GM20431 (cell line): ENCODE measurements around the gene TMEM126A.
"Not testable (repeated sequence)": the region's sequence is repeated elsewhere in the genome, so short reads cannot be mapped to it uniquely, and the experiment has no call there.

ENCODE experiments used
- in situ Hi-C: fragments of 300-500 bp; cut with MseI, MboI; formaldehyde crosslinking; loops from one replicate; pipeline ENCODE4 v1.15.0; 2020; ENCODE audit warnings: low sequenced_read_pairs; ENCODE audit not compliant: unreplicated experiment

The TMEM126A gene

DNA sequence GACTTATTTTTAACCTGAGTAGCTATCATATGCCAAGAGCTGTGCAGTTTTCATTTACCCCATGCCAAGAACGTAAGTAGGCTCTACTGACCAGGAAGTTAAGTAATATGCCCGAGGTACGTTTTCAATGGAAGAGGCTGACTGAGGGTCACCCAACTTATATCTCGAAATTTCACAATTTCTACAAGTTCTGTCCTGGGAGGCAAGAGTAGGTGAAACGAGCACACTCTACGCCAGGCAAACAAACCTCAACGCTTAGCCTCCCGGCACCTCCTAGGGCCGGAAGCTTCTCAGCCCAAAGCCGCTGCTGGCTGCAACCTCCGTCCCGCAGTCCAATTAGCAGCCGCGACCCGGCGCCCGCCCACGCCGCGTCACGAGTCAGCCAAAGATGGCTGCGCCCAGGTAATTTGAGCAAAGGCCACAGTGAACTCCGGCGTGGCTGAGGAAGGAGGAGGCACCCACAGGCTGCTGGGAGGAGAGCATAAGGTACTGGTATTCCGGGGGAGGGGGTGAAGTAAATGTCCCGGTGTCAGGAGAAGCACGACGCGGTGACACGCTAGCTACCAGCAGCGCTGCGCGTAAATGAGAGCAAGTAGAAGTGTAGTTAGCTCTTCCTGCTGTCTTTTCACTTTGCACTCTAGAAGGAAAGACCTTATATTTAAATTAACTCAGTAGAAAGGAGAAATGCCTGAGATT is at the start of gene TMEM126A:
Gene TMEM126A, plus strand, starts transcription at position 364 of the 696 bp plus-strand sequence. CDS start 2,289 bp downstream, outside the sequence.
- in situ Hi-C loops: no loop called here

DNA sequence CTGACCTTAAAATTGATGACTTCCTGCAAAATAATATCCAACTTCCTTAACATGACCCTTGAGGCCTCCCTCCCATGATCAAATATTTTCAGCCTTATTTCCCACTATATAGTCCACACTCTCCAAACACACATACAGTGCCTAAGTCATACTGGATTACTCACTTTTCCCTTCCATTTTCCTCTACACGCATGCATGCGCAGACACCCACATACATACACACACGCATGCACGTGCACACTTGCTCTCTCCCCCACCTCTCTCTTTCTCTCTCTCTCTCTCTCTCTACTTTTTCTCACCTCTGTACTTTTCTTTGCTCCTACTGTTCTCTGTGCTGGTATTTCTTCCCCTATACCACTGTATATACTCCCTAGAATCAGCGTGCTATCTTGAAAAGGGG is 48.7 kb upstream of the TMEM126A start:
- in situ Hi-C loops: no loop called here

DNA sequence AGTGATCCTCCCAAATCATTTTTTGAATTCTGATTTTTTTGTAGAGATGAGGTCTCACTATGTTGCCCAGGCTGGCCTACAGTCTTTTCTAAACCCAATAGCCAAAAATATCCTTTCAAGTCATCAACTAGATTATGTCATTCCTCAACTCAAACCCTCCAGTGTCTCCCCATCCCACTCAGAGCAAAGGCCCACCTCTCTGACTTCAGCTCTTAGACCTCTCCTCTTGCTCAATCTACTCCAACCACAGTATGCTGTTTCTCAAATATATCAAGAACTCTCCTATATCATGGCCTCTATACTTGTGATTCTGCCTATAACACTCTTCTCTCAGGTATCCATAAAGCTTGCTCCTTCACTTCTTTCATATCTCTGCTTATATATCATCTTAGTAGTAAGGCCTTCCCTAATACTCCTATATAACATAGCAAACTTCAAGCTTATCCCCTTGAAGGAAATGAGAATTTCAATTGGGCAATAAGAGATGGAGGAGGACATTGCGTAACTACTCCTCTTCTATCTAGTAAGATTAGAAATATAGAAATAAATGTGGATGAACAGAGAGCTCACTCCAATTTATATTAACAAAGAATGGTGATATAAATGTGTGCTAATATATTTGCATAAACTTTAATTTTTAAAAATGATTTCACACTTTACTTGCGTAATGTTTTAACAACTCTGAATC is 45.1 kb upstream of the TMEM126A start:
- in situ Hi-C loops: no loop called here

DNA sequence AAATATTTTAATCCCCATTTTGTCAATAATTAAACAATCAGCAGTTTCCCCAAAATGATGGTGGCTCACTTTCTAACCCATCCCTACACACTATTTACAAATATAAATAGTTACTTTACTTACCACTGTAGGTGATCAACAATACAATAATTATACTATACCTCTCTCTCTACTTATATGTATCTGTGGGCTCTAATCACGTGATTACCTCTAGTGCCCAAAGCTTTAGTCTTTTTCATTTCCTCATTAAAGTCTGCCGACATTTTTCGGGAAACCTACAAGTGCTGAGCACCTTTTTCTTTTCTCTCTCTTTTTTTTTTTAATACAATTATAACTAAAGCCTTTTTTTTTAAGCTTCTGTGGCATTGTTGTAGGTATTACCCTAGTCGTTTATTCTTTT is 44.5 kb upstream of the TMEM126A start:
- in situ Hi-C loops: no loop called here

DNA sequence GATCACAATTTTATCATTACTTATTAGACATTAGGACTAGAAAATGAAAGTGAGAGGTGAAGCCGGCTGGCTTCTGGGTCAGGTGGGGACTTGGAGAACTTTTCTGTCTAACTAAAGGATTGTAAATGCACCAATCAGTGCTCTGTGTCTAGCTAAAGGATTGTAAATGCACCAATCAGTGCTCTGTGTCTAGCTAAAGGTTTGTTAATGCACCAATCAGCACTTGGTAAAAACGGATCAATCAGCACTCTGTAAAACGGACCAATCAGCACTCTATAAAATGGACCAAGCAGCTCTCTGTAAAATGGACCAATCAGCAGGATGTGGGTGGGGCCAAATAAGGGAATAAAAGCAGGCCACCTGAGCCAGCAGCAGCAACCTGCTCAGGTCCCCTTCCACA is 41.5 kb upstream of the TMEM126A start:
- in situ Hi-C loops: not testable (repeated sequence)

DNA sequence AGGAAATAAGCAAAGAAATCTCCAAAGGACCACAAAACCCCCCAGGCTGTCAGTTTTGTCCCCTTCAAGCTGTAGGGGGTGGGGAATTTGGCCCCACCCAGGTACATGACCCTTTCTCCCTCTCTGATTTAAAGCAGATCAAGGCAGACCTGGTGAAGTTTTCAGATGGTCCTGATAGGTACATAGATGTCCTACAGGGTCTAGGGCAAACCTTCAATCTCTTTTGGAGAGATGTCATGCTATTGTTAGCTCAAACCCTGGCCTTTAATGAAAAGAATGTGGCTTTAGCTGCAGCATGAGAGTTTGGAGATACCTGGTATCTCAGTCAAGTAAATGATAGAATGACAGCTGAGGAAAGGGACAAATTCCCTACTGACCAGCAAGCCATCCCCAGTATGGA is 39.1 kb upstream of the TMEM126A start:
- in situ Hi-C loops: not testable (repeated sequence)

DNA sequence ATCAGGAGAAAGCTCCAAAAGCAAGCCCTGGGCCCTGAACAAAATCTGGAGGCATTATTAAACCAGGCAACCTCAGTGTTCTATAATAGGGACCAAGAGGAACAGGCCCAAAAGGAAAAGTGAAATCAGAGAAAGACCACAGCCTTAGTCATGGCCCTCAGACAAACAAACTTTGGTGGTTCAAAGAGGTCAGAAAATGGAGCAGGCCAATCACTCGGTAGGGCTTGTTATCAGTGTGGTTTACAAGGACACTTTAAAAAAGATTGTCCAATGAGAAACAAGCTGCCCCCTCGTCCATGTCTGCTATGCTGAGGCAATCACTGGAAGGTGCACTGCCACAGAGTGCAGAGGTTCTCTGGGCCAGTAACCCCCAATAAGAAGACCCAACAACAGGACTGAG is 38.5 kb upstream of the TMEM126A start:
- in situ Hi-C loops: not testable (repeated sequence)

DNA sequence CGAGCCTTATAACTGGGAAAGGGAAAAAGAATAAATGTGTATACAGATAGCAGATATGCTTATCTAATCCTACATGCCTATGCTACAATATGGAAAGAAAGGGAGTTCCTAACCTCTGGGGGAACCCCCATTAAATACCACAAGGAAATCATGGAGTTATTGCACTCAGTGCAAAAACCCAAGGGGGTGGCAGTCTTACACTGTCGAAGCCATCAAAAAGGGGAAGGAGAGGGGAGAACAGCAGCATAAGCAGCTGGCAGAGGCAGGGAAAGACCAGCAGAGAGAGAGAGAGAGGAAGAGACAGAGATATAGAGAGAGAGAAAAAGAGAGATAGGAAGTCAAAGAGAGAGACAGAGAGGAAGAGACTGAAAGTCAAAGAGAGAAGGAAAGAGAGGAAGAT is 36.1 kb upstream of the TMEM126A start:
- in situ Hi-C loops: not testable (repeated sequence)

DNA sequence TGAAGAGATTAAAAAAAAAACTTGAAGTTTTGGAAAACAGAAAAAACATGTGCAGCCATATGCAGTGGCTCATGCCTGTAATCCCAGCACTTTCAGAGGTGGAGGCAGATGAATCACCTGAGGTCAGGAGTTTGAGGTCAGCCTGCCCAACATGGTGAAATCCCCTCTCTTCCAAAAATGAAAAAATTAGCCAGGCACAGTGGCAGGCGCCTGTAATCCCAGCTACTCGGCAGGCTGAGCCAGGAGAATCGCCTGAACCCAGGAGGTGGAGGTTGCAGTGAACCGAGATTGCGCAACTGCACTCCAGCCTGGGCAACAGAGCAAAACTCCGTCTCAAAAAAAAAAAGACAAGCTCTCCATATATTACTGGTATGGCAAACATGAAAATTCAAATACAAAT is 28.3 kb upstream of the TMEM126A start:
- in situ Hi-C loops: no loop called here

DNA sequence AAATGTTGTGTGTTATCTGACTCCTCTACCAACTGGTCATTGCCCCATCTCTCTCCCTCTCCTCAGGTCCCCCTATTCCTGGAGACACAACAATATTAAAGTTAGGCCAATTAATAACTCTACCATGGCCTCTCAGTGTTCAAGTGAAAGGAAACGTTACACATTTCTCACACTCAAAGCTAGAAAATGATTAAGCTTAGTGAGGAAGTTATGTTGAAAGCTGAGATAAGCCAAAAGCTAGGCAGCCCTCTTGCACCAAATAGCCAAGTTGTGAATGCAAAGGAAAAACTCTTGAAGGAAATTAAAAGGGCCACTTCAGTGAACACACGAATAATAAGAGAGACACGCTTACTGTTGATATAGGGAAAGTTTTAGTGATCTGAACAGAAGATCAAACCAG is 27.5 kb upstream of the TMEM126A start:
- in situ Hi-C loops: no loop called here

DNA sequence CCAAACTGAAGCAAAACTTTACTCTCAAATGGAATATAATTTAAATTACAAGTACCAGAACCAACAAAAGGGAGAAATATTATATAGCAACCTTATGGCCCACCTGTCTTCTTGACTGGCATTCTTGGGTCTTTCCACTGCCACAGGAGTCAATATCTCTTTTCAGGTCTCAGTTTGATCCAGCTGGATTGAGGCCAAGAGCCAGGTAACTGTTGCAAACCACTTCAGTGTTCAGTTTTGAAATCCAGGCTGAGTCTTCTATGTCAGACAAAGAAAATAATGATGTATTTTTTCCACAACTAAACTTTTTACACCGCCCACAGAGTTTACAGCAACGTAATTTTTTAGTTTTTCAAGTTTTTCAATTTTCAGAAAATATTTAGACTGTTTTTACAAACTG is 21.3 kb upstream of the TMEM126A start:
- in situ Hi-C loops: no loop called here

DNA sequence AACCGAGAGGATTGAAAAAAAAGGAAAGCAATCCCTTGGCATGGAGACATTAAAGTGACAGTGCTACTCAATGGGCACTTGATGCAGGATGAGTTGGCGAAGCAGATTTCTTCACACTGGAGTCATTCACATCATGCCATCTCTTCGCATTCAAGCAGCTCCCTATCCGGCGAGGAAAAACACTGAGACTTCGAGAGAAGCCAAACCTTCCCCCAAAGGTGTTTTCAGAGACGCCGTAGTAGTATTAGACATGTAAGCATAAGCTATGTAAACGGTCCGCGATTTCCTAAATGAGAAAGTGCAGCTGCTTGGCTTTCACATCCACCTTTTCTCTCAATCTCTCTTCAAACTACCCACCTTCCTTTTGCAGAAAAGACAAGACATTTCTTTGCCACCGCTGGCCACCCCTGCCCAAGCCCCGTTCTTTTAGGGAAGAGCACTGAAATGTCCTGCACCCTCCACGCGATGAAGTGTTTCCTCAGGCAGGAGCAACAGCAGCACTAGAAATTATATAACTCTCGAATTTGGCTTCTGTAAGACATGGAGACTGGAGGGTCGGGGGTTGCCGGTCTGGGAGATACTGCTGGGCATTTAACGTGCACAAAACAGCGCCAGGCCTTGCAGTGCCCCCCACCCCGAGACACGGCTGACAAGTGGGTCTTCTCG is 20.3 kb upstream of the TMEM126A start, which contains the start of gene DLG2:
Gene DLG2, minus strand, starts transcription at position 13 of the 666 bp plus-strand sequence.
- in situ Hi-C loops: no loop called here

DNA sequence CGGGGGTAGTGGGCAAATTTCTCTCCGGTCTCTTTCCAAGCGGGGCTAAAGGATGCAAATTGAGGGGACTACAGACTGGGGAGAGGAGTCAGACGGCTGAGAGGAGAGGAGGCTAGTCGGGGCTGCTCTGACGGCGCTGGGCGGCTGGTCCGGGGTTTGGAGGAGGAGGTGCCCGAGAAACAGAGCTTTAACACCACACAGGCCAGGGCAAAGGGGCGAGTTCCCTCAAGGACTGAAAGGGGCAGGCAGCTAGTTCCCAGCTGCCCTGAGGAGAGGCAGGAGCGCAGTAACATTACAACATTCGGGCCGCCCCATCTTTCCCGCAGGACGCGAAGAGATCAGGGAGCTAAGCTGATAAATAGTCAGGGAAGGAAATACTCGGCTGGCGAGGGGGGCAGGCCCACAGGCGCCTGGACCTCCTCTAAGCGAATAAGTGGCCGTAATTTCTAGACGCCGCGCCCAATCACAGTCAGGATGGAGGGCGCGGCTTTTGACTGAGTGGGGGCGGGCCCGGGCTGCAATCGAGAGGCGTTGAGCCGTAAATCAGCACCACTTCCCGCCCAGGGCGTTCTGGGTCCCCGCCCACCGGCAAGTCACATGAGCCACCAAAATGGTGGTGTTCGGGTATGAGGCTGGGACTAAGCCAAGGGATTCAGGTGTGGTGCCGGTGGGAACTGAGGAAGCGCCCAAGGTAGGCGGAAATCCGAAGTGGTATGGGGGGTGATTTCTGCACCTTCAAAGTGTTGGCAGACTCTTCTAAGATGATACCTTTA is 19.6 kb upstream of the TMEM126A start, which contains the start of gene TMEM126B:
Gene TMEM126B, plus strand, starts transcription at position 596 of the 773 bp plus-strand sequence. Its CDS starts 15 bp downstream, at position 611.
- in situ Hi-C loops: no loop called here

DNA sequence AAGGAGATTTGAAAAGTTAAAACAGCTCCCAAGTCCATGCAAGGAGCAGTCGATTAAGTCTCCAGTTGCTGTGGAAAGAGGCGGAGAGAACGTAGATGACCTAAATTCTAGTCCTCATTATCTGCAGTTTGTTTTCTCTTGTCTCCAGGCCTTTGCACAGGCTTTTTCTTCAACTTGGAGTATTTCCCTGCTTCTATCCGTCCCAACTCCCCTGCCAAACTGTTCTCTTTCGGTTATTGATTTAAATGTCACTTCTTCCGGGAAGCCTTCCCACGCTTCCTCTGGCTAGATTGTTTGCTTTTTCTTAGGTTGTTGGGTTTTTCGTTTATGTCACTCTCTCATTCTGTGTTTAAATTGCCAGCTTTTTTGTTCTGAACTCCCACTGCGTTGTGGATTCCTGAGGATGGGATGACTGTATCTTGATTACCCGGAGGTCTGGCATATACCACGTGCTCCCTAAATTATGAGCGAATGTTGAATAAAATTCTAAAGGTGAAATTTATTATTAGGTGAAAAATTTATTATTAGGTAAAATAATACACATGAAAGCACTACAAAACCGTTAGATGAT is 18.9 kb upstream of the TMEM126A start:
- in situ Hi-C loops: no loop called here

DNA sequence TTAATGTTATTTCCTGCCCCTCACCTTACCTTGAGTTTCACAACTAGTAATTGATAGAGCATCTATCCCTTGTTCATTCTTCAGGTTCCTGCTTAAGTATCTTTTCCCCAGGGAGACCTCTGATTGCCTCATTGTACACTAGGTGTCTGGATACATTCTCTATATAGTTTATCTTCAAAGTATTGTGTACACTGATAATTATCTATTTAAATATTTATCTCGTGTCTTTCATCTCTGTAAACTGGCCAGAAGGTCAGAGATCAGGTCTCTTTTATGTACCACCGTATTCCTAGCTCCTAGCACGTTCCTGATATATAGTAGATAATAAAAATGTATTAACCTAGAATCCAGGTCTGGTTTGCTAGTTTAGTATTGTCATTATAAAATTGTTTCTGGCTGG is 13.0 kb upstream of the TMEM126A start:
- in situ Hi-C loops: no loop called here

DNA sequence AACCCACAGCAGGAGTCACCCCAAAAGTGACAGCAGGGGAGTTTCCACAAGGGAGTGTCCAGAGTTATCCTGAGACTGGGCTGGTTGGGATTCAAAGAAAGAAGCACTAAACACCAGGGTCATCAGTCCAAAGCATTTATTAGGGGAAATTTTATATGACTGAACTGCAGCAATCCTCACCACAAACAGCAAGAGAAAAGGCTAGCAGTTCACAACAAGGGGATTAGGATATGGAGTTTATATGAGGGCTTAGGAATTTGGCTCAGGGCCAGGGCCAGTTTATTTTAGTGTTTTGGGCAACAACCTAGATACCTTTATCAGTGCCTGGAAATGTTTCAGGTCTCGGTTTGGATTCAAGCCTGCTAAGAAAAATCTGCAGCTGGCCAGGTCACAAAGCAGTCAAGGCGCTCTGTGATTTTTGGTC is 4.6 kb upstream of the TMEM126A start:
- in situ Hi-C loops: no loop called here

DNA sequence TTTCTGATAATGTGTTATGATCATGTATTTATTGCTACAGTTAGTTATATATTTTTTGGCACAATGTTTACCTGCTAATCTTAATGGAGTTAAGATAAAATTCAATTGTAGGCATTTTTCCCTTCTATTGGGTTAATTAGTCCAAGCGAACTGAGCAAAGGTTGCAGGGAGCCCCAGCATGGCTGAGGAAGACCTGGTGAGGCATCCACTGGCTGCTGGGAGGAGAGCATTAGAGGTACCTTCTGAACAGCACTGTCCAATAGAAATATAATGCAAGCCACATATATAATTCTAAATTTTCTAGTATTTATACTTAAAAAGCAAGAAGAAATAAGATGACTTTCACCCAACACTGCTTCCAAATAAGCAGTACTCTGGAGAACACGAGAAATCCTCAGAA is 689 bp upstream of the TMEM126A start:
- in situ Hi-C loops: no loop called here

DNA sequence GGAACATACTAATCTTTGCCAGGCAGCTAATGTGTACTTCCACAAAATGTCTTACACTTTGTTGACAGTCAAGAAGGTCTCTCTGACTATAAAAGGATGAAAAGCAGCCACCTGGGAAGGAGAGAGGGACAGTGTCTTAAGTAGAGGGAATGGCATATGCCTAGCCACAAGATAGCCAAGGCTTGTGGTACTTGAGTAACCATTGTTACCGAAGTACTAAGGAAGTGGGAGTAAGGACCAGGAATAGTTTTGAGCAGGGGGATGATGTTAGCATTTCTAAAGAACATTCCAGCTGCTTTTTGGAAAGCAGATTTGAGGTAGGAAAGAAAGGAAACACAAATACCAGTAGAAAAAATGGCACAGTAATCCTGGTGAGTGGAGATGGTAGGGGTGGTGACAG is 3.4 kb downstream of the TMEM126A start:
- in situ Hi-C loops: no loop called here

DNA sequence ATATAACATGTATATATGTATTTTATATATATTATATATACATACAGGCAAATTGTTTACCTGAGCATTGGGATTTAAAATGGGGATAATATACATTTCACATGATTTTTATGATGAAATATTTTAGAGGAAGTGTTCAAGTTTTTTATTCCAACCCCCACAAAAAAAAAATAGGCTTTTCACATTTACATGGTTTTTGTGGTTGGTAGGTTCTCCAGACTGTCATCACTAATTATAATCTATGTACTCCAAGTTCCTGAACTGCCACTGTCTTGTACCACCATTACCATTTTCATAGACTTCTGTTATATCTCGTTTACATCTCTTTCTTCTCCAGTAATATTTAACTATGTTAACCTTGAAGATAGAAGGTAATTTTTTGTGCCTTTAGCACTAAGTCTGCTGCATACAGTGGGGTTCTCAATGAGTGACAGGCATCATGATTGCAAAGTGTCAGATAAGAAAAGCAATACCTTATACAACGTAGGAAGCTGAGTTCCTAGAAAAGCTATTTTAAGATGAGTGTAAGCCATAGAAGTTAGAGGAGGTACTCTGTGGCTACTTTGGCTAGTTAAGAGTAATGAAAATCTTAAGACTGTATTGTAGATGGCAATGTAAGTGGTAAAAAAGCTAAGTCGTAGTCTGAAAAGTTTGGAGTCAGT is 5.2 kb downstream of the TMEM126A start:
- in situ Hi-C loops: no loop called here
